T-helper 17 cell (primary cell): ENCODE measurements around the gene TSPAN2. TPM values are rescaled to one million over a fixed set of nuclear protein-coding genes. Genes with fewer than 3 reads are reported as not detected.

ENCODE experiments used
- ATAC-seq: fragments of 150-1000 bp; cut with Tn5 transposase; 2 replicates; pipeline ENCODE4 v1.10.0; 2021; ENCODE audit warnings: mild to moderate bottlenecking, moderate library complexity
- DNase-seq, 3 donors: peaks; one replicate each; pipeline versions ENCODE4 v3.0.0 to v3.0.0-alpha.2; 2020 to 2021
- H3K9me3 ChIP-seq: one replicate; pipeline ENCODE4 v1.7.0; 2013; ENCODE audit warnings: low read length, mild to moderate bottlenecking; ENCODE audit not compliant: control insufficient read depth, poor library complexity, severe bottlenecking
- H3K27ac Mint-ChIP-seq: one replicate; pipeline ENCODE4 v1.8.0; 2022; ENCODE audit warnings: mild to moderate bottlenecking, moderate library complexity, mixed read lengths
- H3K27me3 Mint-ChIP-seq: one replicate; pipeline ENCODE4 v1.8.0; 2022; ENCODE audit warnings: mixed read lengths
- H3K36me3 Mint-ChIP-seq: one replicate; pipeline ENCODE4 v1.8.0; 2022; ENCODE audit warnings: low read depth, mixed read lengths
- H3K4me1 Mint-ChIP-seq: one replicate; pipeline ENCODE4 v1.8.0; 2022; ENCODE audit warnings: mild to moderate bottlenecking, mixed read lengths
- H3K4me3 Mint-ChIP-seq: one replicate; pipeline ENCODE4 v1.8.0; 2022; ENCODE audit warnings: mild to moderate bottlenecking, moderate library complexity, mixed read lengths
- total RNA-seq, 4 donors: library from RNA in 2 of 4; stranded (reverse) in 2 of 4; gene quantifications; one replicate each; pipeline ENCODE4 v1.2.3 and lab custom pipeline; 2022 to 2026

The TSPAN2 gene
- total RNA-seq, 2 donors from 2014 or later, result 9.2 to 14.2 TPM

DNA sequence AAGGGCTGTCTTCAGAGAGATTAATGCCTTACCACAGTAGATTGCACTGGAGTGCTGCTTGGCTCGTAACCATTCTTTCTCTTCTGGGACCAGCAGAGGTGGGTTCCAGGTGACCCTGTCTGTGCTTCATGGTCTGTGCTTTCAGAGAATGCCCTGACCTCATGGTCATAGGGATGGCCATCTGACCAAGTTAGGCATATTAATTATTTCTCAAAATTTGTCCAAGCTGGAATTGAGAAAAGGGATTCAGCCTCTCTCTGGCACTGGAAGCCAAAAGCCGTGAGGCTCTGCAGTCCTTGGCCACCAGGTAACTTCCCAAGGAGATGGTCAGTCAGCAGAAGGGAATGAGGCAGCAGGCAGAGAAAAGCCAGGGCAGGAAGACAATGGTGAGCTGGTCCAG lies 37.2 kb upstream of the TSPAN2 start:
- no peak for ATAC-seq
- Mint-ChIP-seq H3K27ac (no peak overlapping the region), H3K36me3 (peaks cover 2% of the 10 kb centered on the region), H3K27me3 (peaks cover 12% of the 10 kb centered on the region), H3K4me1 (peaks cover 2% of the 10 kb centered on the region), H3K4me3 (no peak overlapping the region)
- no peak for DNase-seq
- H3K9me3 ChIP-seq, result peaks cover 7% of the 10 kb centered on the region

DNA sequence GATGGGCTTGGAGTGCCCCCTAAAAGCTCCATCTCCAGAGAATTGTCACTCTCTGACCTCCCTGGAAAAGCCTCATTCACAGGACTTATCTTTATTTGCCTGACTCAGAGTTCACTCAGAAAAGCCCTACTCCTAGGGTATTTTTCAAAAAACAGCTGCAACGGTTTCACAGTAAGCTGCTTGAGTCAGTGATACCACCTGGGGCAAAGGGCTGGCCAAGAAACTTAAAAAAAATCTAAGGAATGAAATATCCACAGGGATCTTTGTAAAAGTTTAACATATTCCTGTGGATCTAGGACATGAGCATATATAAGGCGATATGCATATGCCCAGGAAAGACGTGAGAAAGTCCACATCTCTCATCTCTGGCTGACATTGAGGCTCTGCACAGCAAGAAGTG lies 33.8 kb upstream of the TSPAN2 start:
- H3K4me1 Mint-ChIP-seq, result peaks cover 2% of the 10 kb centered on the region
- DNase-seq (no peak), ATAC-seq (no peak)
- H3K36me3 Mint-ChIP-seq, result peaks cover 2% of the 10 kb centered on the region
- H3K4me3 Mint-ChIP-seq, result no peak overlapping the region
- H3K9me3 ChIP-seq, result peaks cover 10% of the 10 kb centered on the region
- H3K27me3 Mint-ChIP-seq, result peaks cover 10% of the 10 kb centered on the region
- no peak overlapping the region for H3K27ac Mint-ChIP-seq

DNA sequence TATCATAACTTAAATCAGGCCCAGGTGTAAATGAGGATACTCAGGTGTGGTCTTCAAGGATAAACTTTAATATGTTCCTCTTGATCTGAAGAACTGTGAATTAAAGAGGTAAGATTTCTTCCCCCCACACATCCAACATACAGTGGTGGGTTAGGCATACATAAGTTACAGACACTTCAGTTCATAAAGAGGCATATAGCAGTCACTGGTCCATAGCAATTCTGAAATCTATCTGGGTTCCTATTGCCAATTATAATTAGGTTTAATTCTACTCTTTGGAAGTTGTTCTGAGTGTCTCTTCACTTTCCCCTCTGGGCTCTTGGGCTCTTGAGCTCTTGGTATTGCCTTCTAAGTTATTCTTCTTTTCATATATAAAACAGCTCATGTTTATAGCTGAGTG lies 32.5 kb upstream of the TSPAN2 start:
- peaks cover 15% of the 10 kb centered on the region for H3K27me3 Mint-ChIP-seq
- no peaks in the 10 kb centered on the region for H3K4me1 Mint-ChIP-seq
- H3K9me3 ChIP-seq, result peaks cover 10% of the 10 kb centered on the region
- DNase-seq (no peak), ATAC-seq (no peak)
- no peak overlapping the region for H3K27ac Mint-ChIP-seq
- peaks cover 2% of the 10 kb centered on the region for H3K36me3 Mint-ChIP-seq
- no peak overlapping the region for H3K4me3 Mint-ChIP-seq

DNA sequence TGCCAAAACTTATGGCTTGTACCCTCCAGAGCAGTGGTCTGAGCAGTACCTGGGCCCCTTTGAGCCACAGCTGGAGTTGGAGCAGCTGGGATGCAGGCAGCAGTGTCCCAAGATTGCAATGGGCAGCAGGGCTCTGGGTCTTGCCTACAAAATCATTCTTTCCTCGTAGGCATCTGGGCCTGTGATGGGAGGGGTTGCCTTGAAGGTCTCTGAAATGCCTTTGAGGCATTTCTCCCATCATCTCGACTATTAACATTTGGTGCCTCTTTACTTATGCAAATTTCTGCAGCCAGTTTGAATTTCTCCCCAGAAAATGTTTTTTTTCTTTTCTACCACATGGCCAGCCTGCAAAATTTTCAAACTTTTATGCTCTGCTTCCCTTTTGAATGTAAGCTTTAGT lies 31.0 kb upstream of the TSPAN2 start:
- peaks cover 15% of the 10 kb centered on the region for H3K27me3 Mint-ChIP-seq
- H3K9me3 ChIP-seq, result peaks cover 10% of the 10 kb centered on the region
- no peaks in the 10 kb centered on the region for H3K4me1 Mint-ChIP-seq
- H3K36me3 Mint-ChIP-seq, result peaks cover 2% of the 10 kb centered on the region
- H3K4me3 Mint-ChIP-seq, result no peak overlapping the region
- no peak for ATAC-seq
- no peak for DNase-seq
- H3K27ac Mint-ChIP-seq, result no peak overlapping the region

DNA sequence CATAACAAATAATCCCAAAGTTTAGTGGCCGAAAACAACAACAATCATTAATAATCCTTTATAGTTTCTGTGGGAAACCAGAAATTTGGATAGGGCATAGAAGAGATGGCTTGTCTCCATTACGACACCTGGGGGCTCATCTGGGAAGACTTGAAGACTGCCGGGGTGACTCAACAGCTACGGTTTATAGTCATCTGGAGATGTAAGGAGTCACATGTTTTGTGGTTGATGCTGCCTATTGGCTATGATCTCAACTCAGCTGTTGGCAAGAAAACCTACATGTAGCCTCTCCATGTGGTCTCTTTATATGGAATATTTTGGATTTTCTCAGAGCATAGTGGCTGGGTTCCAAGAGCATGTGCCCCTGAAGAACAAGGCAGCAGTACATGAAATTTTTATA lies 29.3 kb upstream of the TSPAN2 start:
- ATAC-seq (no peak), DNase-seq (no peak)
- no peaks in the 10 kb centered on the region for H3K4me1 Mint-ChIP-seq
- peaks cover 15% of the 10 kb centered on the region for H3K27me3 Mint-ChIP-seq
- no peak overlapping the region for H3K27ac Mint-ChIP-seq
- peaks cover 10% of the 10 kb centered on the region for H3K9me3 ChIP-seq
- no peak overlapping the region for H3K4me3 Mint-ChIP-seq
- H3K36me3 Mint-ChIP-seq, result no peaks in the 10 kb centered on the region

DNA sequence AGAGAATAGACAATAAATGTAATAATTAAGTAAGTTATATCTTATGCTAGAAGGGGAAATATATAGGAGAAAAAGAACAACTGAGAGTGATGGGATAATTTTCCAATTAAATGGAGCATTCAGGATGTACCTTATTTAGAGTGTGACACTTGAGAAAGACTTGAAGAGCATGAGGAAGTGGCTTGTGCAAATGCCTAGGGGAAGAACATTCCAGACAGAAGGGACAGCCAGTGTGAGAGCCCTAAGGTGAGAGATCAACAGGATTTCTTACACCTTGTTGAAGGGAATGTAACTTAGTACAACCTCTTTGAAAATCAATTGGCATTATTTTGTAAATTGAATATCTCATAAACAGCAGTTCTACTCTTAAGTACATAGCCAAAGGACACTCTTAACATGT lies 28.8 kb upstream of the TSPAN2 start:
- Mint-ChIP-seq H3K27me3 (peaks cover 12% of the 10 kb centered on the region), H3K36me3 (no peaks in the 10 kb centered on the region), H3K4me1 (no peaks in the 10 kb centered on the region), H3K4me3 (no peak overlapping the region), H3K27ac (no peak overlapping the region)
- H3K9me3 ChIP-seq, result peaks cover 10% of the 10 kb centered on the region
- no peak for ATAC-seq
- no peak for DNase-seq

DNA sequence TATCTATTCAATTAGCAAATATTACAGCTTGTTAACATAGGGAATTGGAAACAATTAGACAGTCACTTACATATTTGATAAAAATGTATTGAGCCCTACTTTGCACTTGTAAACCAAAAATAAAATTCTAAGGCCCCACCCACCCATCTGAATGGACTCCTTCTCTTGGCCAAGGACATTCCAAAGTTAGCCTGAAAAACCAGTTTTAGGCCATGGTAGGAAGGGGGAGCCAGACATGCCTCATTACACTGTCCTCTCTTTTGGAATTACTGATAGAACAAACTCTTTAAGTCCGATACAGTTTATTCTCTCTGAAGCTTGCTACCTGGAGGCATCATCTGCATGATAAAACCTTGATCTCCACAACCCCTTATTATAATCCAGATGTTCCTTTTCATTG lies 28.0 kb upstream of the TSPAN2 start:
- Mint-ChIP-seq H3K4me3 (no peak overlapping the region), H3K4me1 (peaks cover 3% of the 10 kb centered on the region), H3K27me3 (peaks cover 11% of the 10 kb centered on the region)

DNA sequence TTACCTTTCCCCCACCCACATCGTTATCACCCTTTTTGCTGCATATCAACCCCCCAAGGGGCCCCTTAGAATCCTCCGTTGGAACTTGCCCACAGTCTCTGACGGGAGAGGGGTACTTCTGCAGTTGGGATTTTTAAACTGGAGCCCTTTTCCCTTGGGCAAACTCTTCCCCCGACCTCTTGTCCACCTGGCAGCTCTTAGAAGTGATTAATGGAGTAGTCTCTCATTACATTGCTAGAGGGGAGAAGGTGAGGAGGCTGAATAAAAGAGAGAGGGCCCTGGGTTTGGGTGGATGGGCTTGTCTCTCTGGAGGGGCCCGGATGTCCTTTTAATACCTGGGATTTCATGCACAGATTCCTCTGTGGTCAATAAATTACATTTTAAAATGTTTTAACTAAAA lies 27.2 kb upstream of the TSPAN2 start:
- Mint-ChIP-seq H3K4me3 (no peak overlapping the region), H3K36me3 (no peaks in the 10 kb centered on the region), H3K27me3 (peaks cover 11% of the 10 kb centered on the region), H3K27ac (no peak overlapping the region), H3K4me1 (peaks cover 3% of the 10 kb centered on the region)
- DNase-seq (no peak), ATAC-seq (no peak)
- H3K9me3 ChIP-seq, result peaks cover 4% of the 10 kb centered on the region

More for the DNA sequence above, 28.0 kb upstream of the TSPAN2 start:
- ATAC-seq, result no peak
- Mint-ChIP-seq H3K36me3 (no peaks in the 10 kb centered on the region), H3K27ac (no peak overlapping the region)
- DNase-seq, result no peak
- H3K9me3 ChIP-seq, result peaks cover 10% of the 10 kb centered on the region

DNA sequence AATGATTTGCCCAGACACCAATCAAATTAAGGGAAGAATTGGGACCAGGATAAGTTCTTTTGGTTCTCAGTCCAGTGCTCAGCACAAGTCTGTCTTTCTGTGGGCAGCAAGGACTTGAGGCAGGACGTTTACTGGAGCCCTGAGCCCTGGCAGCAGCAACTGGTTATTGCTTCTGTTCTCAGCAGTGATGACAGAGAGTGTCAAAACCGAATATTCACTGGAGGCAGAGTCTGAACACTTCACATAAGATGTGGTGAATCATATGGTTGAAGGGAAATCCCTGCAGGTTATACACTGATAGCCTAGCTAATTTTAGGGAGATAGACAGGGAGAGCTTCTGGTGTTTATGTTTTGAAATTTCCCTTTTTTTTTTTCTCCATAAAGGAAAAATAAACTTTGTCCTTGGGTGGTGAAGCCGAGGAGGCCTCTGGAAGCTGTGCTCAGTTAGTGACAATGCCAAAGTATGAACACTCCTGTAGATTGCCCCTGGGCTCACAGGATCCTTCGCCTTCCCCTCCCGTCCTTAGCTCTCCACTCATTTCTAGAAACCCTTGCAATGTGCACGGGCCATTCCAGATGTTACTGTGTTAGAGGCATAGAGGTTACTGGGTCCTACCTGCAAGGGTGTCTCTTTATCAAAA lies 26.3 kb upstream of the TSPAN2 start:
- Mint-ChIP-seq H3K27ac (no peak overlapping the region), H3K4me1 (peaks cover 3% of the 10 kb centered on the region)
- no peak for DNase-seq

DNA sequence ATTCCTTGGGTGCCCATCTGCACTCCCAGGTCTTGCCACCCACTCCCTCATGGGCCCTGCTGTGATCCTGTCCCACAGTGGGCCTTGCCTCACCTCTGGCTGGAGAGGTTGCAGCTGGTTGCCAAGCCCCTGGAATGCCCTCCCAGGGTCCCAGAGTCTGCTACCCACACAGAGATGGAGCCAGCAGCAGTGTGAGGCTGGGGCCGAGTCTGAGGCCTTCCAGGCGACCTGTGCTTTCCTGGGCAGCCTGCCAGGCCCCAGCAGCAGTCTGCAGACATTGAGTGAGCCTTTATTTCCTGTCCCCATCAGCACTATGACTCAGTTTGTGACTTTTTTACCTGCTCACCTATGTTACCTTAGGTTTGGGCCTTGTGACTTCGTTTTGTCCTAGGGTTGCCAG lies 25.0 kb upstream of the TSPAN2 start:
- ATAC-seq, result no peak
- H3K27me3 Mint-ChIP-seq, result peaks cover 6% of the 10 kb centered on the region
- H3K36me3 Mint-ChIP-seq, result peaks cover 3% of the 10 kb centered on the region
- H3K4me3 Mint-ChIP-seq, result no peak overlapping the region
- peak overlapping the region; percentile 57 for H3K27ac Mint-ChIP-seq
- H3K4me1 Mint-ChIP-seq, result peaks cover 3% of the 10 kb centered on the region
- H3K9me3 ChIP-seq, result no peaks in the 10 kb centered on the region
- DNase-seq, result no peak

More for the DNA sequence above, 26.3 kb upstream of the TSPAN2 start:
- ATAC-seq, result no peak
- H3K9me3 ChIP-seq, result no peaks in the 10 kb centered on the region
- Mint-ChIP-seq H3K27me3 (peaks cover 11% of the 10 kb centered on the region), H3K36me3 (no peaks in the 10 kb centered on the region), H3K4me3 (no peak overlapping the region)

DNA sequence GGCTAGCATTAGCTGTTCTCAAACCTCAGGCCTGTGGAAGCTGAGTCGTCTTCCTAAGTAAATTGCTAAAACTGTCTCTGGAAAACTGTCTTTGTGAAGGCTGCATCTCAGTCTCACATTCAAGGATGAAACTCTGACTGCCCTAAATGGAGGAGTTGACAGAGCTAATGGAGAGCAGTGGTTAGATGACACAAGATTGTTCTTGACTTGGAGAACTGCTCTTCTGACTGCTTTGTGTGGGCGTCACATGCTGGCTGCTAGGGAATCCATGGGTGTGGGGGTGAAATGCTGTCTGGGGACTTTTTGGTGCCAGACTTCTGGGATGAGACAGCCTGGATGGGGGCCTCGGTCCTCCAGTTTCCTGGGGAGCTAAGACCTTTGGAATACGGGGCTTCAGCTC lies 24.5 kb upstream of the TSPAN2 start:
- no peaks in the 10 kb centered on the region for H3K9me3 ChIP-seq
- peaks cover 3% of the 10 kb centered on the region for H3K36me3 Mint-ChIP-seq
- H3K27me3 Mint-ChIP-seq, result peaks cover 5% of the 10 kb centered on the region
- DNase-seq, result no peak
- H3K4me1 Mint-ChIP-seq, result peaks cover 3% of the 10 kb centered on the region
- no peak for ATAC-seq
- H3K4me3 Mint-ChIP-seq, result peak overlapping the region; percentile 55
- H3K27ac Mint-ChIP-seq, result peak overlapping the region; percentile 57

DNA sequence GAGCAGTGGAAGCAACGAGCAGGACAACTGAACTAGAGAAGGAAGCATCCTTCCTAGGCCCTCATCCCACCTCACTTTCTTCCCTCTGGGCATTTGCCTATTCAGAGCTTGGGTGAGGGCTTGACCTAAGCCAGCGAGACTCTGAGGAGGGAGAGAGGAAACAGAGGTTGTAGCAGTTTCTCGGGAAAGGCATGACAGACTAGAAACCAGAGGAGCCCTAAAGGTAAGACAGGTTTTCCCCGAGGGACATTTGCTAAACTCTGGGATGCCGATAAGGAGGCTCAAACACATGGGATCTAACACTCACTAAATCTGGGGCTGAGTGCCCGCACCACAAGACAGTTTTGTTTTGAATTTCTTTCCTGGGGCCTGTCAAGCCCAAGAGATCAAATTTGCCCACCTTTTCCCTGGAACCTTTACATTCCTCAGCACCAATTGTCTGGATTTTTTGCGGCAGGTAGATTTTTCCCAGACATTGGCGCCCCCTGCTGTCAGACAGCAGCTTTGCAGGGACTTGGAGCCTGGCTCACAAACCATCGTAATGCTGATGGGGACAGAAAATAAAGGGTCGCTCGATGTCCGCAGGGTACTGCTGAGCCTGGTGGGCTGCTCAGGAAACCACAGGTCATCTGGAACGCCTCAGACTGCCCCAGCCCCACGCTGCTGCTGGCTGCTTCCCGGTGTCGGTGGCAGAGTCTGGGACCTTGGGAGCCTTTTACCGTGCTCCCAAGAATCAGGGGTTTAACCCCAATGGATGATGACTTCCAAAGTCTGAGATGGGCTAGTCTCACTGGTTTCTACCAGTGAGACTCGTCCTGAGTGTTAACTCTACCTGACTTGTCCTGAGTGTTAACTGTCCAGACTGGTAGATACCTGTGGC lies 23.4 kb upstream of the TSPAN2 start:
- Mint-ChIP-seq H3K4me1 (peaks cover 8% of the 10 kb centered on the region), H3K27ac (peak overlapping the region; percentile 57), H3K36me3 (peaks cover 3% of the 10 kb centered on the region), H3K4me3 (no peak overlapping the region), H3K27me3 (peaks cover 3% of the 10 kb centered on the region)
- no peaks in the 10 kb centered on the region for H3K9me3 ChIP-seq
- peak; percentile 56 for ATAC-seq
- peak; percentile 46 to 47 (median 47) for DNase-seq

DNA sequence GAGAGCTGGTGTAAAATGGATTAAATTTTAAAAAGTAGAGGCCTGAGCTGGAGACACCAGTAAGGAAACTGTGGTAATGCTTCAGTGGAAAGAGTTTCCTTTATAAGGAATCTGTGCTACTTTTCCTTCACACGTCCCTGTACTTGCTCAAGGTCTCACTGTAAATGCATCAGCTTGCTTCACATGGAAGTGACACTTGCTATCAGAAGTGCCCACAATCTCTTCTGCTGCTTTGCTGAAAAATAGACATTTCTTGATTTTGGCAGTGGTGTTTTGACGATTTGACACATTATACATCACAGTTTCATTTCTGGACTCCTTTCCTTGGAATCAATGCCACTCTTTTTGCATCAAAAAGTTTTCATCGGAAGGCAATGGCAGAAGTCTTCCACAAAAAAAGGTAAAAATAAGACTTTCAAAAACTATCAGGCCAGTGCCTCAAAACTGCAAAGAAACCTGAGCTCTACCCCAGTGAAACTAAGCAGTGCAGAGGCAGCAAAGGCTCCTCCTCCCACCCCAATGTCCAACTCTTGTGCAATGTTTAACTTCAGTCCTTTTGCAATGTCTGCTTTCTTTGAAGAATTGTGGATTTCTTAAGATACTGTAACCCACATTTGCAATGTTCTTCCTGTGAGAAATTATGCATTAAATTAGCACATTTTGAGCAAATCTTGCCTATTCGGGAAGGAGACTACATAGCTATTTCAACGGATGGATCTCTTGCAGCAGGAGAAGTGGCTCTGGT lies 18.4 kb upstream of the TSPAN2 start:
- Mint-ChIP-seq H3K4me1 (peaks cover 18% of the 10 kb centered on the region), H3K27me3 (no peaks in the 10 kb centered on the region), H3K36me3 (peaks cover 3% of the 10 kb centered on the region), H3K4me3 (no peak overlapping the region), H3K27ac (peak overlapping the region; percentile 63)
- no peak for ATAC-seq
- no peak for DNase-seq
- no peaks in the 10 kb centered on the region for H3K9me3 ChIP-seq
